Neural progenitor cell (in vitro differentiated cells): Measurements from ENCODE around the gene THOC2.

ENCODE experiments used
- EZH2phosphoT487 ChIP-seq: fragments of 200-600 bp; sonication (generic); IDR thresholded peaks from 2 replicates; pipeline ENCODE4 v1.6.1; 2017; ENCODE audit warnings: antibody characterized with exemption
- TF ChIP-seq, protein P1 (sequence below): fragments of 200-600 bp; sonication (generic); IDR thresholded peaks from 2 replicates; pipeline ENCODE4 v1.5.1; 2017; ENCODE audit warnings: antibody characterized with exemption, mild to moderate bottlenecking

DNA sequence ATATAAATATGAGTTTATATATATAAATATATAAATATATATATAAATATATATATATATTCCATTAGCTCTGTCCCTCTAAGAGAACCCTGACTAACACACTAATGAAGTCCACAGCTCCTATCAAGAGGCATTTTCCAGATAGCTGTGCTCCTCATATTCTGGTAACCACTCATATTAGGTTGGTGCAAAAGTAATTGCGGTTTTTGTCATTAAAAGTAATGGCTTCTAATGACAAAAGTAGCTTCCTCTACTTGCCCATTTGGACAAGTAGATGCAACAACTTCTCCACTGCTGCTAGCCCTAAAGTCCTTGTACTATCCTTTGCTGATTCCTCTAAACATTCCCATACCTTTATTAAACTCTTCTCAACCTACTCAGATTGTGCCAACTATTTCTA is 182.0 kb downstream of the THOC2 start:
- TF ChIP-seq, protein P1, sequence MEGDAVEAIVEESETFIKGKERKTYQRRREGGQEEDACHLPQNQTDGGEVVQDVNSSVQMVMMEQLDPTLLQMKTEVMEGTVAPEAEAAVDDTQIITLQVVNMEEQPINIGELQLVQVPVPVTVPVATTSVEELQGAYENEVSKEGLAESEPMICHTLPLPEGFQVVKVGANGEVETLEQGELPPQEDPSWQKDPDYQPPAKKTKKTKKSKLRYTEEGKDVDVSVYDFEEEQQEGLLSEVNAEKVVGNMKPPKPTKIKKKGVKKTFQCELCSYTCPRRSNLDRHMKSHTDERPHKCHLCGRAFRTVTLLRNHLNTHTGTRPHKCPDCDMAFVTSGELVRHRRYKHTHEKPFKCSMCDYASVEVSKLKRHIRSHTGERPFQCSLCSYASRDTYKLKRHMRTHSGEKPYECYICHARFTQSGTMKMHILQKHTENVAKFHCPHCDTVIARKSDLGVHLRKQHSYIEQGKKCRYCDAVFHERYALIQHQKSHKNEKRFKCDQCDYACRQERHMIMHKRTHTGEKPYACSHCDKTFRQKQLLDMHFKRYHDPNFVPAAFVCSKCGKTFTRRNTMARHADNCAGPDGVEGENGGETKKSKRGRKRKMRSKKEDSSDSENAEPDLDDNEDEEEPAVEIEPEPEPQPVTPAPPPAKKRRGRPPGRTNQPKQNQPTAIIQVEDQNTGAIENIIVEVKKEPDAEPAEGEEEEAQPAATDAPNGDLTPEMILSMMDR = no peak
- TF ChIP-seq EZH2phosphoT487 = no peak
